K562 (cell line): ENCODE measurements around the gene AKT2. TPM values are rescaled to one million over a fixed set of nuclear protein-coding genes. Genes with fewer than 3 reads are reported as not detected.

Experiments used
- ATAC-seq: fragments of 200-7000 bp; cut with Tn5 transposase; 3 replicates; pipeline ENCODE4 v1.9.1; 2020; ENCODE audit warnings: moderate library complexity
- BruUV-seq: library from RNA; stranded (reverse); fragments of 400-500 nt; replicated peaks from 2 replicates; lab custom pipeline; 2021; lab: Mats Ljungman, UMichigan
- CTCF ChIA-PET: fragments of 300-600 bp; formaldehyde crosslinking; extraction: SDS; loops from one replicate; lab custom pipeline; 2021; ENCODE audit warnings: low intra/inter-chr PET ratio; lab: Yijun Ruan, JAX
- POLR2A ChIA-PET: fragments of 300-600, 350-650 bp; sonication (Branson Sonifier 250); formaldehyde crosslinking; extraction: SDS; loops from one replicate; lab custom pipeline; 2021; ENCODE audit warnings: antibody characterized with exemption, inconsistent platforms; lab: Yijun Ruan, JAX
- DNase-seq, 4 experiments: peaks; one replicate each; pipeline versions ENCODE4 v3.0.0 to v3.0.0-alpha.2; 2011 to 2018; ENCODE audit warnings: low spot score in 3 of 4, mixed read lengths in 3 of 4; ENCODE audit errors: extremely low read depth in 1 of 4
- FAIRE-seq: peaks from 2 replicates; lab custom pipeline; 2011; peaks lifted over from hg19 to GRCh38; lab: Jason Lieb, UNC
- H2AFZ ChIP-seq: 2 replicates; pipeline ENCODE4 v1.6.0; 2011; ENCODE audit warnings: low read depth, low read length, control low read depth, inconsistent platforms
- H3K27ac ChIP-seq: fragments of 200-600 bp; 3 replicates; pipeline ENCODE4 v1.8.0; 2011; ENCODE audit warnings: low read depth, mild to moderate bottlenecking, control low read depth, inconsistent platforms, low read length, moderate library complexity, mixed read lengths; ENCODE audit errors: extremely low read depth
- H3K27me3 ChIP-seq, 2 experiments: fragments of 300-600 bp in 1 of 2; 2 replicates in 1 of 2; 3 replicates in 1 of 2; pipeline versions ENCODE4 v1.6.0 to v1.8.0; 2011; ENCODE audit warnings: inconsistent platforms in 2 of 2, low read length in 2 of 2, mild to moderate bottlenecking in 1 of 2, mixed read lengths in 1 of 2, moderate library complexity in 1 of 2; ENCODE audit not compliant: control insufficient read depth in 2 of 2, insufficient read depth in 2 of 2
- H3K36me3 ChIP-seq: fragments of 300-600 bp; 3 replicates; pipeline ENCODE4 v1.8.0; 2011; ENCODE audit warnings: mild to moderate bottlenecking, low read length, inconsistent platforms; ENCODE audit not compliant: control insufficient read depth, insufficient read depth
- H3K4me1 ChIP-seq, 2 experiments: fragments of 200-600 bp in 1 of 2; replicated peaks in 1 of 2; 2 replicates in 1 of 2; 3 replicates in 1 of 2; pipeline versions ENCODE4 v1.5.1 to v1.8.0; 2011; ENCODE audit warnings: inconsistent platforms in 2 of 2, low read length in 2 of 2, mild to moderate bottlenecking in 1 of 2, mixed read lengths in 1 of 2, moderate library complexity in 1 of 2; ENCODE audit not compliant: control insufficient read depth in 2 of 2, insufficient read depth in 2 of 2
- H3K4me2 ChIP-seq: 2 replicates; pipeline ENCODE4 v1.6.1; 2011; ENCODE audit warnings: low read length, control low read depth, inconsistent platforms, mixed read lengths; ENCODE audit not compliant: insufficient read depth
- H3K4me3 ChIP-seq: fragments of 200-600 bp; sonication (generic), shearing (Covaris generic); 2 replicates; pipeline ENCODE4 v1.5.1; 2016; ENCODE audit warnings: control low read depth, inconsistent platforms
- H3K79me2 ChIP-seq: fragments of 200-600 bp; 3 replicates; pipeline ENCODE4 v1.8.0; 2011; ENCODE audit warnings: low read length, inconsistent platforms; ENCODE audit not compliant: control insufficient read depth, insufficient read depth
- H3K9ac ChIP-seq, 2 experiments: 2 replicates each; pipeline versions ENCODE4 v1.6.0 to v1.6.1; 2011; ENCODE audit warnings: low read depth in 2 of 2, low read length in 2 of 2, control low read depth in 1 of 2, inconsistent platforms in 1 of 2, mild to moderate bottlenecking in 1 of 2, mixed read lengths in 1 of 2; ENCODE audit not compliant: insufficient read depth in 1 of 2
- H3K9me1 ChIP-seq: one replicate; pipeline ENCODE4 v1.6.0; 2011; ENCODE audit warnings: inconsistent platforms, mild to moderate bottlenecking, low read length, moderate library complexity; ENCODE audit not compliant: control insufficient read depth, insufficient read depth
- H3K9me3 ChIP-seq: replicated peaks from 2 replicates; pipeline ENCODE4 v1.5.1; 2011; ENCODE audit warnings: low read depth, low read length, inconsistent platforms; ENCODE audit not compliant: control insufficient read depth, insufficient read depth
- H4K20me1 ChIP-seq: replicated peaks from 2 replicates; pipeline ENCODE4 v1.6.1; 2011; ENCODE audit warnings: low read length, inconsistent platforms, mixed read lengths; ENCODE audit not compliant: control insufficient read depth, insufficient read depth
- MCM2 ChIP-seq: fragments of 450-650 bp; IDR thresholded peaks from 2 replicates; pipeline ENCODE4 v1.6.1; 2017; ENCODE audit warnings: low read depth, mild to moderate bottlenecking
- MTF1 ChIP-seq: fragments of 250-450 bp; sonication (Bioruptor Pico); IDR thresholded peaks from 2 replicates; pipeline ENCODE4 v1.9.0; 2021; ENCODE audit warnings: moderate library complexity, mild to moderate bottlenecking, inconsistent platforms, borderline replicate concordance
- RBFOX2 ChIP-seq: fragments of 200-400 bp; formaldehyde crosslinking; IDR thresholded peaks from 2 replicates; pipeline ENCODE4 v1.6.1; 2017; ENCODE audit warnings: low read depth, mild to moderate bottlenecking, low read length, moderate library complexity
- RBM15 ChIP-seq: fragments of 200-400 bp; formaldehyde crosslinking; IDR thresholded peaks from 2 replicates; pipeline ENCODE4 v1.6.1; 2018; ENCODE audit warnings: mild to moderate bottlenecking, low read length, moderate library complexity; ENCODE audit not compliant: insufficient read depth
- RFX1 ChIP-seq: fragments of 450-650 bp; IDR thresholded peaks from 2 replicates; pipeline ENCODE4 v1.6.1; 2016; ENCODE audit warnings: mild to moderate bottlenecking, moderate library complexity
- WGBS: fragments of 100-300 bp; shearing (Covaris generic); methylation state at CpG from one replicate; pipeline ENCODE4 v1.1.6; 2016; ENCODE audit warnings: low coverage, mixed read lengths; ENCODE audit not compliant: insufficient coverage; ENCODE audit errors: missing lambda C conversion rate; 5-methylcytosine and 5-hydroxymethylcytosine counted together
- in situ Hi-C: fragments of 300-500 bp; cut with MboI; formaldehyde crosslinking; loops from 4 replicates; pipeline ENCODE4 v1.15.0; 2018; ENCODE audit warnings: inconsistent platforms, mixed read lengths
- intact Hi-C: fragments of 100-400 bp; cut with micrococcal nuclease; formaldehyde crosslinking; loops from 2 replicates; pipeline ENCODE4 v1.14.2; 2022
- polyA plus RNA-seq, 8 experiments: library from polyadenylated mRNA; depleted of rRNA in 4 of 8; stranded (reverse) in 5 of 8; unstranded in 3 of 8; fragments of >200 nt; fragmentation: Nextera tagmentation in 2 of 8; fragmentation: Illumina TruSeq in 1 of 8; extraction: Ambion mirVana in 2 of 8; extraction: Trizol in 1 of 8; gene quantifications; 2 replicates each; pipeline versions ENCODE4 v1.2.1 to v1.2.3, GENCODE V29; 2011 to 2014; ENCODE audit warnings: inconsistent platforms in 1 of 8, missing spikeins in 1 of 8
- total RNA-seq, 7 experiments: library from RNA; depleted of rRNA in 6 of 7; stranded (reverse); fragments of >200 nt in 6 of 7; fragmentation: Illumina TruSeq in 2 of 7; extraction: Trizol in 2 of 7; gene quantifications; 2 replicates each; pipeline versions ENCODE4 v1.2.1 to v1.2.3, GENCODE V29; 2011 to 2021; ENCODE audit warnings: low replicate concordance in 1 of 7
- TF ChIP-seq, protein P1 (sequence below): fragments of 250-450 bp; sonication (Bioruptor Pico); IDR thresholded peaks from 2 replicates; pipeline ENCODE4 v1.5.0; 2021
- TF ChIP-seq, protein P2 (sequence below): IDR thresholded peaks from 3 replicates; pipeline ENCODE4 v1.6.1; 2011; ENCODE audit warnings: borderline replicate concordance, mild to moderate bottlenecking; ENCODE audit not compliant: insufficient read length, insufficient read depth

The AKT2 gene
- total and polyA plus RNA-seq, 9 of the 15 experiments (the other 6 are each of a cell fraction or from before 2014, with no cell fraction given) = 1.1 to 132 (median 67.7) TPM

- Histone ChIP-seq H4K20me1 (no peaks in the 10 kb centered on the region; the same call in 1 of the 2 replicates), H3K4me3 (no peak overlapping the region), H3K9me3 (no peaks in the 10 kb centered on the region), H3K9me1 (peaks cover 5% of the 10 kb centered on the region), H2AFZ (no peak overlapping the region), H3K27ac (no peak overlapping the region), H3K36me3 (peaks cover 54% of the 10 kb centered on the region), H3K4me1 (peaks cover 65 to 71% of the 10 kb centered on the region in 2 experiments), H3K27me3 (no peaks in the 10 kb centered on the region), H3K79me2 (peaks cover 98% of the 10 kb centered on the region), H3K4me2 (no peak overlapping the region), H3K9ac (peak overlapping the region in 1 of 2 experiments; percentile 65; a peak in 2 of 4 replicates)
- no peak for ATAC-seq
- no peak for DNase-seq
- in situ Hi-C loops (no loop called here), intact Hi-C loops (no loop called here)
- ChIA-PET CTCF (no interaction called here), POLR2A (interaction anchor here (0.6 to 5.1 kb wide), 5 partner anchors 9 to 244 kb away, joined by 3 to 19 read pairs (median 3); no protein-coding TSS in a partner anchor)
- no peak for TF ChIP-seq RFX1
- TF ChIP-seq RBFOX2 = peak; percentile 59
- no TSS peak for BruUV-seq
- FAIRE-seq = no peak
- WGBS = 88% methylated on average over 9 of the region's 15 CpGs
These were observed 6.0 kb downstream of the AKT2 start for GRCh38 chr19:40279120-40279551.

- BruUV-seq = no TSS peak
- in situ Hi-C loops = no loop called here
- Histone ChIP-seq H3K9me1 (peaks cover 5% of the 10 kb centered on the region), H3K79me2 (peaks cover 98% of the 10 kb centered on the region), H3K4me1 (peaks cover 66 to 75% of the 10 kb centered on the region in 2 experiments), H3K36me3 (peaks cover 53% of the 10 kb centered on the region), H4K20me1 (no peaks in the 10 kb centered on the region; the same call in 1 of the 2 replicates), H2AFZ (no peak overlapping the region), H3K9ac (peak overlapping the region in 1 of 2 experiments; percentile 65; a peak in 2 of 4 replicates), H3K4me2 (no peak overlapping the region), H3K27ac (no peak overlapping the region), H3K9me3 (no peaks in the 10 kb centered on the region), H3K27me3 (no peaks in the 10 kb centered on the region), H3K4me3 (no peak overlapping the region)
- intact Hi-C loops = no loop called here
- ChIA-PET POLR2A (interaction anchor here (0.6 to 5.1 kb wide), 7 partner anchors 8 to 245 kb away, joined by 3 to 19 read pairs (median 4); no protein-coding TSS in a partner anchor), CTCF (no interaction called here)
- FAIRE-seq = no peak
- TF ChIP-seq, protein P1, sequence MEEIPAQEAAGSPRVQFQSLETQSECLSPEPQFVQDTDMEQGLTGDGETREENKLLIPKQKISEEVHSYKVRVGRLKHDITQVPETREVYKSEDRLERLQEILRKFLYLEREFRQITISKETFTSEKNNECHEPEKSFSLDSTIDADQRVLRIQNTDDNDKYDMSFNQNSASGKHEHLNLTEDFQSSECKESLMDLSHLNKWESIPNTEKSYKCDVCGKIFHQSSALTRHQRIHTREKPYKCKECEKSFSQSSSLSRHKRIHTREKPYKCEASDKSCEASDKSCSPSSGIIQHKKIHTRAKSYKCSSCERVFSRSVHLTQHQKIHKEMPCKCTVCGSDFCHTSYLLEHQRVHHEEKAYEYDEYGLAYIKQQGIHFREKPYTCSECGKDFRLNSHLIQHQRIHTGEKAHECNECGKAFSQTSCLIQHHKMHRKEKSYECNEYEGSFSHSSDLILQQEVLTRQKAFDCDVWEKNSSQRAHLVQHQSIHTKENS (CRISPR knock-in tag) = no peak
- TF ChIP-seq RBM15 (no peak), MTF1 (CRISPR knock-in tag) (no peak), MCM2 (no peak)
- TF ChIP-seq, protein P2, sequence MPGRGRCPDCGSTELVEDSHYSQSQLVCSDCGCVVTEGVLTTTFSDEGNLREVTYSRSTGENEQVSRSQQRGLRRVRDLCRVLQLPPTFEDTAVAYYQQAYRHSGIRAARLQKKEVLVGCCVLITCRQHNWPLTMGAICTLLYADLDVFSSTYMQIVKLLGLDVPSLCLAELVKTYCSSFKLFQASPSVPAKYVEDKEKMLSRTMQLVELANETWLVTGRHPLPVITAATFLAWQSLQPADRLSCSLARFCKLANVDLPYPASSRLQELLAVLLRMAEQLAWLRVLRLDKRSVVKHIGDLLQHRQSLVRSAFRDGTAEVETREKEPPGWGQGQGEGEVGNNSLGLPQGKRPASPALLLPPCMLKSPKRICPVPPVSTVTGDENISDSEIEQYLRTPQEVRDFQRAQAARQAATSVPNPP = no peak
- ATAC-seq = no peak
- WGBS = 86% methylated on average over 16 of the region's 16 CpGs
- DNase-seq = no peak
These were observed 6.6 kb downstream of the AKT2 start for GRCh38 chr19:40278361-40279035.
